Body of pancreas (tissue), 4 donors: ENCODE measurements around the gene OR4F6. TPM values are rescaled to one million over a fixed set of nuclear protein-coding genes. Genes with fewer than 3 reads are reported as not detected.

Source experiments
- ATAC-seq: fragments of 150-250 bp; one replicate; pipeline ENCODE4 v1.9.1; 2016
- DNase-seq, 4 donors: peaks; one replicate each; pipeline ENCODE4 v3.0.0-alpha.2; 2019
- H3K27ac ChIP-seq, 4 donors: fragments of 200-600 bp; sonication (generic); 1 replicate in 3 of 4; 2 replicates in 1 of 4; pipeline versions ENCODE4 v1.5.1 to v1.6.1; 2016 to 2019; ENCODE audit warnings: mild to moderate bottlenecking in 1 of 4, mixed read lengths in 1 of 4, moderate library complexity in 1 of 4
- H3K27me3 ChIP-seq, 2 donors: fragments of 200-600 bp; sonication (generic); one replicate each; pipeline ENCODE4 v1.6.0; 2016; ENCODE audit warnings: mild to moderate bottlenecking in 1 of 2
- H3K36me3 ChIP-seq, 2 donors: fragments of 200-600 bp; sonication (generic); replicated peaks in 1 of 2; 2 replicates each; pipeline ENCODE4 v1.5.1; 2016; ENCODE audit warnings: low read depth in 2 of 2; ENCODE audit not compliant: insufficient read depth in 1 of 2
- H3K4me1 ChIP-seq: fragments of 200-600 bp; sonication (generic); one replicate; pipeline ENCODE4 v1.6.0; 2016
- H3K4me3 ChIP-seq, 2 donors: fragments of 200-600 bp; sonication (generic); 1 replicate in 1 of 2; 2 replicates in 1 of 2; pipeline ENCODE4 v1.5.1; 2016 to 2019
- H3K9me3 ChIP-seq, 3 donors: fragments of 200-600 bp; sonication (generic); 1 replicate in 2 of 3; 2 replicates in 1 of 3; pipeline ENCODE4 v1.5.1; 2016
- CTCF ChIP-seq, 7 experiments: fragments of 450-650 bp in 4 of 7; fragments of 200-600 bp in 3 of 7; sonication (generic) in 3 of 7; IDR thresholded peaks; one replicate each; pipeline ENCODE4 v1.5.1; 2016 to 2019; ENCODE audit warnings: antibody characterized with exemption in 7 of 7
- POLR2A ChIP-seq, 3 donors: fragments of 450-650 bp; IDR thresholded peaks; one replicate each; pipeline ENCODE4 v1.6.1; 2016; ENCODE audit warnings: antibody characterized with exemption in 3 of 3, mild to moderate bottlenecking in 2 of 3
- WGBS, 2 donors: methylation state at CpG; one replicate each; pipeline ENCODE4 v1.1.5; 2017; 5-methylcytosine and 5-hydroxymethylcytosine counted together
- intact Hi-C: fragments of 100-400 bp; cut with DNase I; formaldehyde crosslinking; loops from one replicate; pipeline ENCODE4 v1.15.1; 2023
- total RNA-seq, 2 donors: library from RNA; depleted of rRNA; stranded (reverse); fragments of >200 nt; gene quantifications; one replicate each; pipeline ENCODE4 v1.1.0, GENCODE V29; 2016

Gene OR4F6
- total RNA-seq, 2 donors from 2014 or later, result not detected

GRCh38 chr15:101811902-101812301, 8.6 kb downstream of the OR4F6 start, which contains the start of gene OR4F15:
Gene OR4F15 (plus strand): TSS chr15:101812202. CDS start chr15:101818187, 5,985 bp downstream.
- Histone ChIP-seq H3K4me3 (no peak within 1 kb of the TSS), H3K27me3 (no peaks in the 10 kb centered on the region), H3K4me1 (no peaks in the 10 kb centered on the region), H3K36me3 (no peaks in the 10 kb centered on the region), H3K9me3 (no peaks in the 10 kb centered on the region), H3K27ac (no peak within 1 kb of the TSS)
- no peak for DNase-seq
- no peak for TF ChIP-seq POLR2A (IDR thresholded peaks at IDR 0.05)
- TF ChIP-seq CTCF (IDR thresholded peaks at IDR 0.05), result no peak
- no peak for ATAC-seq
- intact Hi-C loops, result no loop called here

- TF ChIP-seq CTCF (IDR thresholded peaks at IDR 0.05), result no peak
- TF ChIP-seq POLR2A (IDR thresholded peaks at IDR 0.05), result no peak
- no peak overlapping the region for H3K4me3 ChIP-seq
- no peaks in the 10 kb centered on the region for H3K36me3 ChIP-seq
- no peaks in the 10 kb centered on the region for H3K9me3 ChIP-seq
- no peaks in the 10 kb centered on the region for H3K27me3 ChIP-seq
- H3K4me1 ChIP-seq, result no peaks in the 10 kb centered on the region
- intact Hi-C loops, result no loop called here
- no peak overlapping the region for H3K27ac ChIP-seq
- no peak for DNase-seq
- no peak for ATAC-seq
- WGBS, 2 donors, result 58 to 72% methylated on average over 3 of the region's 3 CpGs
Measured at GRCh38 chr15:101813803-101814534, 10.7 kb downstream of the OR4F6 start.

GRCh38 chr15:101820781-101821180, 17.5 kb downstream of the OR4F6 start:
- Histone ChIP-seq H3K27ac (no peak overlapping the region), H3K9me3 (no peaks in the 10 kb centered on the region), H3K27me3 (no peaks in the 10 kb centered on the region), H3K4me1 (no peaks in the 10 kb centered on the region), H3K4me3 (no peak overlapping the region), H3K36me3 (no peaks in the 10 kb centered on the region)
- ATAC-seq (no peak), DNase-seq (no peak)
- WGBS, 2 donors, result 53 to 55% methylated on average over 6 of the region's 6 CpGs
- TF ChIP-seq POLR2A (IDR thresholded peaks at IDR 0.05) (no peak), CTCF (IDR thresholded peaks at IDR 0.05) (no peak)
- intact Hi-C loops, result no loop called here

- WGBS, 2 donors, result 59 to 64% methylated on average over 6 of the region's 6 CpGs
- H3K27me3 ChIP-seq, result no peaks in the 10 kb centered on the region
- ATAC-seq (no peak), DNase-seq (no peak)
- H3K27ac ChIP-seq, result no peak overlapping the region
- no peaks in the 10 kb centered on the region for H3K9me3 ChIP-seq
- no peaks in the 10 kb centered on the region for H3K4me1 ChIP-seq
- intact Hi-C loops, result no loop called here
- TF ChIP-seq CTCF (IDR thresholded peaks at IDR 0.05) (no peak), POLR2A (IDR thresholded peaks at IDR 0.05) (no peak)
- H3K4me3 ChIP-seq, result no peak overlapping the region
- no peaks in the 10 kb centered on the region for H3K36me3 ChIP-seq
Measured at GRCh38 chr15:101827257-101827656, 23.9 kb downstream of the OR4F6 start.

GRCh38 chr15:101828774-101829173, 25.5 kb downstream of the OR4F6 start:
- no peaks in the 10 kb centered on the region for H3K36me3 ChIP-seq
- intact Hi-C loops, result no loop called here
- H3K4me1 ChIP-seq, result no peaks in the 10 kb centered on the region
- 62 to 64% methylated on average over 5 of the region's 5 CpGs for WGBS, 2 donors
- no peak for TF ChIP-seq CTCF (IDR thresholded peaks at IDR 0.05)
- no peak for TF ChIP-seq POLR2A (IDR thresholded peaks at IDR 0.05)
- H3K27me3 ChIP-seq, result no peaks in the 10 kb centered on the region
- H3K9me3 ChIP-seq, result no peaks in the 10 kb centered on the region
- ATAC-seq, result no peak
- H3K4me3 ChIP-seq, result no peak overlapping the region
- no peak for DNase-seq
- no peak overlapping the region for H3K27ac ChIP-seq
